IPS DF 4.7 (cell line): ENCODE data around the gene LKAAEAR1.

Source experiments
- DNase-seq: peaks from one replicate; pipeline ENCODE4 v3.0.0-alpha.2; 2013; ENCODE audit warnings: low spot score; ENCODE audit errors: extremely low read depth

The LKAAEAR1 gene

GRCh38 chr20:64111841-64112641 is 27.8 kb upstream of the LKAAEAR1 start:
- DNase-seq, result no peak

- DNase-seq, result no peak
Observed at GRCh38 chr20:64110411-64111068, 26.3 kb upstream of the LKAAEAR1 start.

- DNase-seq, result no peak
Observed at GRCh38 chr20:64109831-64110391, 25.7 kb upstream of the LKAAEAR1 start.

DNA sequence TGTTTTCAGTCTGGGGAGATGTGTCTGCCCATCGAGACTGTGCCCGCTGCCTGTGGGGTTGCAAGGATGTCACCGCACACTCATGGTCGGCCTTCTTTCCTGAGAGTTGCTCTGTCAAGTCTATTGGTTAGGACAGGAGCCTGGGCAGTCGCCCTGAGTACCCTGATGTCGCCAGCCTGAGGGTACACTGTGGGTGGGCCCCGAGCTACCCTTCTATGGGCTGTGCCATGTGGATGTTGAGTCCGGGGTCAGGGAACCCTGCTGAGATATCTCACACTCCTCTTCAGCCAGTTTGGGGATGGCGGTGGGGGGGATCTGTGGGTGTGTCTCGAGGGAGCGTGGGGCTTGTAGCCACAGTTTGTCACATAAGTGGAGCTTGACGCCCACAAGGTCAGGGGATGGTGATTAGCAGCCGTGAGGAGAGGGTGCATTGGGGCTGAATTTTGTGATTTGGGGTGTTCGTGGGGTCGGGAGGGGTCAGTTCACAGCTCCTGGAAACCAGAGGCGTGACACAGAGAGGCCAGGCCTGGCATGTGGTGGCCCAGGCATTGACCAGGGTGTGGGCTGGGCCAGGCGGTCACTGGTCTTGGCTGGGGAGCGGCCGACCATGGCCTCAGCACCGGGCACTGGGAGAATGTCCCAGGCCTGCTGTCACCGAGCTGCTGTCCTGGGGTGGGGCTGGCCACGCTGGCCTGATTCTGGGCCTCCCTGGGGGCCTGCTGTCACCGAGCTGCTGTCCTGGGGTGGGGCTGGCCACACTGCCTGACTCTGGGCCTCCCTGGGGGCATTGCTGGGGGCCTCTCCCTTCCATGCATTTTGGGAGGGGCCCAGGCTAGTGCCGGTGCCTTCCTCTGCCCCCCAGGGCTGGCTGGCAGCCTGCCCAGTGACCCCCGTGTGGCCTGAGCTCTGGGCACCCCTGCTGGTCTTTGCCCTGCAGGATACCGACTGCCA is 24.8 kb upstream of the LKAAEAR1 start:
- DNase-seq, result no peak

- no peak for DNase-seq
Observed at GRCh38 chr20:64107736-64108457, 23.7 kb upstream of the LKAAEAR1 start.

DNA sequence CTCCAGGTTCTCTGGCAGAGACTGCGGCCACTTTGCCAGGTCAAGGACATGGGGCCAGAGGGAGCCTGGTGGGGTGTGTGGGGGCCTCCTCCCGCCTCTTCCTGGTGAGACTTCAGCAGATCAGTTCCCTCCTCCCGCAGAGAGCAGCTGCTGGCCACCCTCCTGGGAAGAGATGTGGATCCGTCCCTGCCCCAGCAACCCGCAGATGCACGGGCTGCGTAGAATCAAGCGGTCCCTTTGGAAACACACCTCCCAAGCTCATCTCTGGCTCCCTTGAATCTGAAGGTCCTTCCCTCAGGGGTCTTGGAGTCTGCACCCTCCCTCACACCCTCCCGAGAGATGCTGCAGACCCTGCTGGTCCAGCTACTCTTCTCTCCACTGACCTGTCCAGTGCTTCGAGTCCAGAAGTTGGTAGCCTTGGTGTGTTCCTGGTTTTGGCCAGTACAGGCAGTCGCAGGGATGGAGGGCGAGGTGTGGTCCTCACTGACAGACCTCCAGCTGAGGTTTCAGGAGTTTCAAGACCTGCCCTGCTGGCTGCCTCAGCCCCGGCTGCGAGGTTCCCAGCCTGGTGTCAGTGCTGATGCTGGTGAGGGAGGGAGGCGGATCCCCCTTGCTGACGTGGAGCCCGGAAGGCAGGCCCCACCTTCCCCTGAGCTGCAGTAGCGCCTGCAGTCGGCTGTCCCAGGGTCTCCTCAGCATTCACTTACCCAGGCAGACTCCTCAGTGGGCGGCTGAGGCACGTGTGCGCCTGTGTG is 23.0 kb upstream of the LKAAEAR1 start, which contains the start of gene NPBWR2:
Gene NPBWR2 (minus strand): TSS at position 585 of the 755 bp plus-strand sequence. CDS start 734 bp downstream, outside the sequence.
- DNase-seq, result no peak

DNA sequence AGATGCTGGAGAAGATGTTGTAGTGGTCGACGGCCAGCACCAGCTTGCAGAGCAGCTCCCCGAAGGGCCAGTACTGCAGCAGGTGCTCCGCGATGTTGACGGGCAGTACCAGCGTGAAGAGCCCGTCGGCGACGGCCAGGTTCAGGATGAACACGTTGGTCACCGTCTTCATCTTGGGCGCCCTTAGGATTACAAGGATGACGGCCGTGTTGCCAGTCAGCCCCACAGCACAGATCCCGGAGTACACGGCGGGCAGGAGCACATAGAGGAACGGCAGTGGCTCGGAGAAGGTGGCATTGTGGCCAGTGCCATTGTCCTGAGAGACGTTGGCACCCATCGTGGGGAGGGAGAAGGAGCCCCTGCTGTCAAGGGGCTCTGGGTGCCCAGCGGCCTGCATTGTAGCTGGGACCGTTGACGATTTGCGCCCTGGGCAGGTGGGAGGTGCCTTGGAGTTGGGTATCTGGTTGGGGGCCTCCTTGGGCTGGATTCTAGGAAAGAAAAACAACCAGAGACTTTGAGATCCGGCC is 22.3 kb upstream of the LKAAEAR1 start:
- DNase-seq, result no peak

DNA sequence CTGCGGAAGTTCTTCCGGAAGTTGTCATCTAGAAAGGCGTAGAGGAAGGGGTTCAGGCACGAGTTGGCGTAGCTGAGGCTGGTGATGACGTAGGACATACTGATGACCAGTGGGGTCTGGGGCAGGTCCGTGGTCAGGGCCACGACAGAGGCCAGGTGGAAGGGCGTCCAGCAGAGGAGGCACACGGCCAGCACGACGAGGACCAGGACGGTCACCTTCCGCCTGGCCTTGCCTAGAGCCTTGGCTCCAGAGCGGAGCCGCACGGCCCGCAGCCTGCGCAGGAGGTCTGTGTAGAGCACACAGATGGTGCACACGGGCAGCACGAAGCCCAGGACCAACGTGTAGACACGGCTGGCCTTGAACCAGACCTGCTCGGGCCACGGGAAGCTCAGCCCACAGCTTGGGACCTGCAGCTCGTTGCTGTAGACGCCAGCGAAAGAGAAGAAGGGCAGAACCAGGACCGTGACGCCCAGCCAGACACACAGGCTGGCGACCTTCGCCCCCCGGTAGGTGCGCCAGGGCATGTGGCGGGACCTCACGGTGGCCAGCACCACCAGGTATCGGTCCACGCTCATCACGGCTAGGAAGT is 21.7 kb upstream of the LKAAEAR1 start:
- no peak for DNase-seq

GRCh38 chr20:64104667-64105451 is 20.7 kb upstream of the LKAAEAR1 start:
- no peak for DNase-seq

GRCh38 chr20:64103871-64104666 is 19.9 kb upstream of the LKAAEAR1 start:
- no peak for DNase-seq

- no peak for DNase-seq
Observed at GRCh38 chr20:64102647-64103354, 18.6 kb upstream of the LKAAEAR1 start.

DNA sequence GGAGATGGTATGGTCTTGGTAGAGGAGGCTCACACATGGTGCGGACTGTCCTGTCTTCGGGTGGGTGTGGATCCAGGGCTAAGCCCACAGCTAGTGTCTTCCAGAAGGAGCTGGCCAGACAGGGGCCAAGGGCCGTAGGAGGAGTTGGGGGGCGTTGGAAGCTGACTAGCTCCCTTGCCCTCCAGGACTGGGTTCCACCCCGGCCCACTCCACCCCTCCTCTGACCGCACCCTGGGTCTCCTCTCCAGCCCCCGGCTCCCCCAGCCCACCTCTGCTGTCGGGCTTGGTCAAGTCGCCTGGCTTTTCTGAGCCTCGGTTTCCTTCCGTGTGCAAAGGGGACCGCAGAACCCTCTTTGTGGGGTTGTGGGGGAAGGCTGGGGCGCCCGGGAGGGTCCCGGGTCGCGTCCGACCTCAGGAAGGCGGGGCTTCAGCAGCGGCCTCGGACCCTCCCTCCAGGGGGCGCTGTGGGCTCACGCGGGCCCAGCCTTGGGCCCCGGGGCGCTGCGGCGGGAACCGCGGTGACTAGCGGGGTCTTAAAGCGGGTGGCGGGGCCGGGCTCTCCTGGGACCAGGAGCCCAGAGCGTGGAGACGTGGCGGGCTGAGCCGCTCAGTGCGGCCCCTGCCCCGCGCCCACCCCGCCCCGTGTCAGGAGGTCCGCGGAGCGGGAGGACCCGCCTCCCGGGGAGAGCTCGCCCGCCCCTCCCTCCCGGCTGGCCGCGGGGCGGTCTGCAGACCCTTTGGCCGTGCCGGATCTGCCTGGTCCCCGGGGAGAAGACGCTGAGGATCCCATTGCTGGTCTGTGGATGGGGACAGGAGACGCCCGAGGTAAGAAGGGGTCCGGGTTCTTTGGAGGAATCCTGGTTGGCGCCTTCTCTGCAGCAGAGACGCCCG is 17.8 kb upstream of the LKAAEAR1 start:
- DNase-seq, result no peak

GRCh38 chr20:64100946-64101688 is 16.9 kb upstream of the LKAAEAR1 start:
- no peak for DNase-seq

DNA sequence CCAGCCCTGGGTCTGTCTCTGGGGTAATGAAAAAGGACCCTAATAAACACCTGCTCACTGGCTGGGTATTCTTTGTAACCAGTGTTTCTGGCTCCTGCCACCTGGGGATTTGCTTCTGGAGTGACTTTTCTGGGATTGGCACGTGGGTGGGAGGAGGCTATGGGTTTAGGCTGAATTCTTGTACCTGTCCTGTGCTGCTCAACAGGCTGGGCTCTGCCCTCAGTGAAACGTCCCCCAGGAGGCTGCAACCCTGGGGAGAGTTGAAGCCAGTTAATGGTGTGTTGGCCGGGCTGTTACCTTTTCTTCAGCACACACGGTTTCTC is 16.3 kb upstream of the LKAAEAR1 start:
- no peak for DNase-seq

- no peak for DNase-seq
Observed at GRCh38 chr20:64099880-64100565, 15.8 kb upstream of the LKAAEAR1 start.
